ENCODE measurements around the gene CEP164.
"Not testable (repeated sequence)": the region's sequence is repeated elsewhere in the genome, so short reads cannot be mapped to it uniquely, and the experiment has no call there.

The CEP164 gene

GRCh38 chr11:117442049-117442868, 114.6 kb downstream of the CEP164 start:
- DNase-seq (ENCODE audit: low read depth), result no peak

- no peak for DNase-seq (ENCODE audit: low read depth)
Observed at GRCh38 chr11:117442869-117443239, 115.2 kb downstream of the CEP164 start.

- DNase-seq (ENCODE audit: low read depth), result no peak
Observed at GRCh38 chr11:117443266-117444186, 115.9 kb downstream of the CEP164 start.

- DNase-seq (ENCODE audit: low read depth), result no peak
Observed at GRCh38 chr11:117444256-117444655, 116.6 kb downstream of the CEP164 start.

- DNase-seq (ENCODE audit: low read depth), result no peak
Observed at GRCh38 chr11:117444711-117445658, 117.3 kb downstream of the CEP164 start.

- no peak for DNase-seq (ENCODE audit: low read depth)
Observed at GRCh38 chr11:117449111-117449693, 121.5 kb downstream of the CEP164 start.

GRCh38 chr11:117453886-117454563, 126.4 kb downstream of the CEP164 start:
- no peak for DNase-seq (ENCODE audit: low read depth)

- DNase-seq (ENCODE audit: low read depth), result no peak
Observed at GRCh38 chr11:117454564-117454917, 126.9 kb downstream of the CEP164 start.

GRCh38 chr11:117456027-117456720, 128.5 kb downstream of the CEP164 start:
- DNase-seq (ENCODE audit: low read depth), result no peak

- DNase-seq (ENCODE audit: low read depth), result not testable (repeated sequence)
Observed at GRCh38 chr11:117456721-117457029, 129.0 kb downstream of the CEP164 start.

- no peak for DNase-seq (ENCODE audit: low read depth)
Observed at GRCh38 chr11:117457031-117457785, 129.6 kb downstream of the CEP164 start.

GRCh38 chr11:117457835-117458234, 130.2 kb downstream of the CEP164 start:
- DNase-seq (ENCODE audit: low read depth), result no peak

- DNase-seq (ENCODE audit: low read depth), result no peak
Observed at GRCh38 chr11:117458275-117459122, 130.8 kb downstream of the CEP164 start.

GRCh38 chr11:117459123-117459978, 131.7 kb downstream of the CEP164 start:
- DNase-seq (ENCODE audit: low read depth), result no peak

- DNase-seq (ENCODE audit: low read depth), result no peak
Observed at GRCh38 chr11:117459979-117460300, 132.3 kb downstream of the CEP164 start.

- DNase-seq (ENCODE audit: low read depth), result no peak
Observed at GRCh38 chr11:117461396-117462182, 133.9 kb downstream of the CEP164 start.

GRCh38 chr11:117462183-117462863, 134.7 kb downstream of the CEP164 start:
- DNase-seq (ENCODE audit: low read depth), result no peak

Data from stimulated activated CD4-positive, alpha-beta T cell treated with anti-CD3 and anti-CD28 coated beads, Interleukin-2, amount 100 ng/mL, for 4 hours (primary cell).